SKM-1 (cell line): Measurements from ENCODE around the gene ARL15.
A peak's percentile ranks its signal among the peaks of the same experiment; 100 is the strongest.
"Not testable (repeated sequence)": the region's sequence is repeated elsewhere in the genome, so short reads cannot be mapped to it uniquely, and the experiment has no call there.

ENCODE experiments used
- DNase-seq: peaks from one replicate; lab custom pipeline; 2025; ENCODE audit not compliant: unreplicated experiment; lab: John Stamatoyannopoulos, UW

Gene ARL15

DNA sequence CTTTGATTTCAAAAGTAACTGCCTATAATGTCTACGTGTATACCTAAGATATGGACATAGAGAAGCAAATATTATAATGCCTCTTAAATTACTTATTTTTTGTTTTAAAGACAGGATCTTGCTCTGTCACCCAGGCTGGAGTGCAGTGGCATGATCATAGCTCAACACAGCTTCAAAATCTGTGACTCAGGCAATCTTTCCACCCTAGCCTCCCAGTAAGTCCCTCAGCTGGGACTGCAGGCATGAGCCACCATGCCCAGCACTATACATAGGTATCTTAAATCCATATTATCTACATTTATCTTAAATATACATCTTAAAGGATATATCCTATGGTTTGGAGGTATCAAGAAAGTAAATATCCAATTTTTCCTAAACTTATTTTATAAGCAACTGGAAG, 261.2 kb downstream of the ARL15 start:
- DNase-seq: no peak

DNA sequence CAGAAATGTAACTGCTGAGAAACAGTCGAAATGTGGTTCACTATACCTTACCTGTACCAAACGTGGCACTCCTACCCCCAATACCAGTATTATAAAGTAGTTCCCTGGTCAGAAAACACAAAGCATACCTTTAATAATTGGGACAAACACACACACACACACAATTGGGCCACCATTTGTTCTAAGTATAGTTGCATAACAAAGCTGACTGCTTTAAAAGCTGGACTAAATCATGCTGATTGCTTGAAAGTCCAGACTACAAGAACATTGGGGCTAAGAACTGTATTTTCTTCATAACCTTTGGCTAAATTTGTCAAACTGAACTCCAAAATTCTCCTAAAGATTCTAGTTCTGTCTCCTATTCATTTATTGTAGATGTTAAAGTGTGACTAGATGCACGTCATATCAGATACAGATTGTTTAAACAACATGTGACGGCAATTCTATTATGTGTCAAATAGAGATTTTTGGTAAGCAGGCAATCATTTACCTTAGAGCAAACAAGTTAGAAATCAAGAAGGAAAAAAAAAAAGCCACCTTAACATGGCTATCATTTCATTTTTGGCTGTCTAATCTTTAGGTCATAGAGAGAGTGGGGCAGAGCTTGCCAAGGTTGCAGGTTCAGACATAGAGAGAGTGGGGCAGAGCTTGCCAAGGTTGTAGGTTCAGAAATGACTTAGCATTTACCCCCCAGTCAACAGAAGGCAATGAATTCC, 265.1 kb downstream of the ARL15 start:
- DNase-seq: no peak

DNA sequence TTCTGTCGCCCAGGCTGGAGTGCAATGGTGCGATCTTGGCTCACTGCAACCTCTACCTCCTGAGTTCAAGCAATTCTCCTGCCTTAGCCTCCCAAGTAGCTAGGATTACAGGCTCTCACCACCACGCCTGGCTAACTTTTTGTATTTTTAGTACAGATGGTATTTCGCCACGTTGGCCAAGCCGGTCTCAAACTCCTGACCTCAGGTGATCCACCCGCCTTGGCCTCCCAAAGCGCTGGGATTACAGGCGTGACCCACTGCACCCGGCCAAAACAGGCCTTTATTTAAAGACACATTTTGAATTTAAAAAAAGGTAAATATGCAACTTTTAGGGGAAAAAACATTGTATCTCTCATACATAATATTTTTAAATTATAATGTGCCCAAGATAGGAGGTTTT, 266.1 kb downstream of the ARL15 start:
- not testable (repeated sequence) for DNase-seq

DNA sequence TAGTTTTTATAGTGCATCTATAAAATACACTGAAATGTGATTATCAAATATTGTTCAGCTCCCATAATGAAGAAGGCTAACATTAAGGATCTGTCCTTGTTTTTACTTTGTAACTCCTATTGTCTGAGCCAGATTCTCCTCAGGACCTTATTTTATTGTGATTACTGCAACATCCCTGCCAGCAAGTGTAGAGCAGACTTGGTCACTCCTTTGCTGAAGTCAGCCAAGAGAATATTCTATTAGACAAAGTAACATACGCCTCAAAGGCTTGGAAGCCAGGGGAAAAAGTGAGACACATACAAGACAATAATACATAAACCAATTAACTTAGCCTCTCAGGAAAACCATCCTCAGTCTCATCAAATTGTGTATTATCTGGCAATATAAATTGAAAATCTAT, 269.6 kb downstream of the ARL15 start:
- no peak for DNase-seq

DNA sequence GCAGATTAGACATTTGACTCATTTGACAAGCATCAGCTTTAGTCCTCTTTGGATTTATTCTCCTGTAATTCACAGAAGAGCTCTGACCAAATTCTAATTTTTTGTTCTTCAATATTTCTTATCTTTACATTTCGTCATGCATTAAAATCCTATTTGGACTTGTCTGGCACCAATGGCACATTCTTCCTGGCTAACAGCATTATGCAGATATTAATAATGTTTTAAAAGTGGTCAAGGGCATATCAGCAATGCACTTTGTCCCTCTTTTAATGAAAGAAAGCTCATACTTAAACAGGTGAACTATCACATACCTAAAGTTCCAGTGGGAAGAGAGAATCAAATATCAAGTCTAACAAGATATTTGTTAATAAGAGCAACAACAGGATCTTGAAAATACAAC, 270.4 kb downstream of the ARL15 start:
- no peak for DNase-seq

DNA sequence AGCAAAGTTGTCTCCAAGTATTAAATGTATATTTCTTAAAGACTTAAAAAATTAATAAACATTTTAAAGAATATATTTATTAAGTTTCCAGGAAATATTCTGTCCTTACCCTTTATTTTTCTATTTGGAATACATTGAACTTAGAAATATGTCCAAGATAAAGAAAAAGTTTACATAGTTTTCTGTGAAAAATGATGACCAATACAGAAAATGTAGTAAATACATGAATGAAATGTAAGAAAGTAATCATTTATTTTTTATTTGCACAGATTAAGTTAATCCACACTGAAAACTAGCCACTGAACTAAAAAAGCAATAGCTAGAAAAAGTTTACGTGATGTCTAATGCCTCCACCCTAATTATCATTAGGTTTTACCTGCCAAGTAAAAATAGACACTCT, 273.2 kb downstream of the ARL15 start:
- no peak for DNase-seq

DNA sequence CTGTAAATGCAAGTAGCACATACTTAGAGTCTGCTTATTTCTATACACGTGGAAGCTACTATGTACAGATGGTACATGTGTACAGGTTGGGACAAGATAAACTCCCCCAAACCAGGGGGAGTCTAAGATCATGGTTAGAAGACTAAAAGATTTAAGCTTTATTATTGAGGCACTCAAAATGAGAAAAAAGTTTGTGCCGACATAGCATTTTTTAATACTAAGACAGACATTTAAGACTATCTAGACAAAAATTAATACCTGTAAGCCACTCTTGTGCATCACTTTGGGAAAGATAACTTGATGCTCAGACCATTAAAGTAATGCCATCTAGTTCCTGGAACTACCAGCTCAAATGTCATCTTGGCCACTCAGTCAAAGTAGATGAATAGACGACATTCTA, 279.4 kb downstream of the ARL15 start:
- DNase-seq: no peak

DNA sequence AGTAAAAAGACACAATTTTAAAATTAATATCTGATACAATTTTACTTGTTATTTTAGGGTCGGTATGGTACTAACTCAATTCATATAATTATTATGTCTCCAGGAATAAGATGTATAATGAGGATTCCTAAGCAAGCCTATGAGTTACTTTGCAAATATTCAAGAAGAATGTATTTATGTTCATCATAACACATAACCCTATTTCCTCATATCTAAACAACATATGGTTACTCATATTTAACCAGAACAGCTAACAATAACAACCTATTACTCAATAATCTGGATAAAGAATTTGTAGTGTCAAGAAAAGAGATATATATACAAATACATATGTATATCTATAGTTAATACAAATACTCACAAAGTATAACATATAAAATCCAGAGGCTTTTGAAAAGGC, 285.9 kb downstream of the ARL15 start:
- DNase-seq: no peak

DNA sequence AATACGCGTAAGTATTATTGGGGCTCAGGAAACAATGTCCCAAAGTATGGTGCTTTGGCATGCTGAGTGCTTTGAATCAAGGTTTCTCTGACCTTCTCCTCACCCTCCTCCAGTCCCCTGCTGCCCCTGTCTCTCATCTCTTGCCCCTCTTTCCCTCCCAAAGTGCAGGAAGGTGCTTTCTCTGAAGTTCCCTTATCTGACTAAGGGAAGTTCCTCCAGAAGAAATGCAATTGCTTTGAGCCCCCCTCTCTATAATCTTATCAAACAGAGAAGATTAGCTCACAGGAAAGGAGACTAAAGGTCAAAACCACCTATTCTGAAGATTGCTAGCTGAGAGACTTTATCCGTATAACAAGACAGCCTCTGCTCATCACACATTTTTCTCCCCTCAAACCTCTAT, 288.1 kb downstream of the ARL15 start:
- DNase-seq: no peak

DNA sequence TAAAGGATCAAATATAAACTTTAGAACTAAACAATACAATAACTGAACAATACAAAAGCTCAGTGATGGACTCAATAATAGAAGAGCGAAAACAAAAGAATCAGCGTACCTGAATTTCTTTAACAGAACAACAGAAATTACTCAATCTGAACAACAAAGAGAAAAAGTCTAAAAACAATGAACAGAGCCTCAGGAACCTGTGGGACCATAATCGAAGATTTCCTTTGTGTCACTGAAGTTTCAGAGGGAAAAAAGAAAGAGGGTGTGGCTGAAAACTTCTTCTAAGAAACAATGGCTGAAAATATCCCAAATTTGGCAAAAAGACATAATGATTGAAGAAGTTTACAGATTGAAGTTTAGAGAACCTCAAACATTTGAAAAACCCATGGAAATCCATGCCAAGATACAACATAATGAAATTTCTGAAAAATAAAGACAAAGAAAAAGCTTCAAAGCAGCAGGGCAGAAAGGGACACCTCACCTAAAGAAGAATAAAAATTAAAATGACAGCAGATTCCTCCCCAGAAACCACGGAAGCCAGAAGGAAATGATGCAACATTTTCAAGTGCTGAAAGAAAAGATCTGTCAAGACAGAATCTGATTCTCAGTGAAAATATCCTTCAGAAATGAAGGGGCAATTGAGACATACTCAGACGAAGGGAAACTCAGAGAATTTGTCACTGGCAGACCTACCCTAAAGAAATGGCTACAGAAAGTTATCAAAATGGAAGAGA, 288.8 kb downstream of the ARL15 start:
- DNase-seq: peak; percentile 17

DNA sequence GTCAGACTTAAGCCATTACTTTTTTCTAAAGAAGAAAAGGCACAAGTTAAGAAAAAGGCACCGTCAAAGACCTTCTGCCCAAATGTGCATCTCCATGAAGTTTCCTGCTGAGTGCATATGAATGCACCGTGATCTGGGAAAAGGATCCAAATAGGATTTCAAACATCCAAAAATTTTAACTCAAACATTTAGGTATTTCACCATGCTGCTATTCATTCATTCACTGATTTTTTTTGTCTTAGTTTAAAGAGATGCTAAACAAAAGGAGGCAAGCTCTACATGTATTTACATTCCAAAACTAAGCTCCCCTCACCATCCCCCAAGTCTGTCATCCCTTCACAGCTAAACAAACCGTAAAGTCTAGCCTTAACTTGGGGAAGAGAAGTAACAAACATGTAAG, 291.9 kb downstream of the ARL15 start:
- DNase-seq: no peak

DNA sequence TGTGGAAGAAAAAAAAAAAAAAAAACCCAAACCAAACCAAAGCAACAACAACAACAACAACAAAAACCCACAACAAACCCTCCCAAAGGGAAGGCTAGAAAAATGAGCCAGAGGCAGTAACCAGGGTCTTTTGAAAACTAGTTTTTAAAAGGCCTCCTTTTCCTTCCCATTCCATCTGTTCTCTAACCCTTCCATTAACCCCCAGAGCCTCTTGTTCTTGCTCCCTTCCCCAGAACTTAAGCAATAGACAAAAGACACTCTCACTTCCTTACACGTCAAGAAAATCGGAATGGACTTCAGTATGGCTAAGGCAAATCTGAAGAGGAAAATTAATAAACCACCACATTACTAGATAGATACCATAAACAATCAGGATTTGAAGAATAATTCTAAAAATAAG, 292.8 kb downstream of the ARL15 start:
- DNase-seq: no peak

DNA sequence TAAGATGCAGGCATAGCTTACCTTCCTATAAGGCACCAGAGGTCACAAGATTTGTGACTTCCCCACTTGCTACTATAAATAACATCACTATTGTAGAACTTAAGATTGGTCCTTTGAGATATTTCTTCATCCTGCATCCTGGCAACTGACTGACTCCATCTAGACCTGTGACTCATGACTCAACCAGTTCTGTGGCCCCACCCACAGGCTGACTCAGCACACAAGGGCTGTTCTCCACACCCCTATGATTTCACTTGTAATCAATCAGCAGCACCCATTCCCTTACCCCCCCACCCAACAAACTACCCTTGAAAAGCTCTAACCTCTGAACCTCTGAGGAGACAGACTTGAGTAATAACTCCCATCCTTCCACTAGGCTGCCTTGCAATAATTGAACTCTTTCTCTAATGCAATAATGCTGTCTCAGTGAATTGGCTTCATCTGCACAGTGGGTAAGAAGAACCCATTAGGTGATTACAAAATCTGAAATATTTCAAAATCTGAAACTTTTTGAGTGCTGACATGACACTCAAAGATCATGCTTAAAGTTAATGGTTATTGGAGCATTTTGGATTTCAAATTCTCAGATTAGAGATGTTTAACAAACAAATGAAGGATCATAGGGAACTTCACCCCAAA, 296.7 kb downstream of the ARL15 start:
- DNase-seq: peak; percentile 29

DNA sequence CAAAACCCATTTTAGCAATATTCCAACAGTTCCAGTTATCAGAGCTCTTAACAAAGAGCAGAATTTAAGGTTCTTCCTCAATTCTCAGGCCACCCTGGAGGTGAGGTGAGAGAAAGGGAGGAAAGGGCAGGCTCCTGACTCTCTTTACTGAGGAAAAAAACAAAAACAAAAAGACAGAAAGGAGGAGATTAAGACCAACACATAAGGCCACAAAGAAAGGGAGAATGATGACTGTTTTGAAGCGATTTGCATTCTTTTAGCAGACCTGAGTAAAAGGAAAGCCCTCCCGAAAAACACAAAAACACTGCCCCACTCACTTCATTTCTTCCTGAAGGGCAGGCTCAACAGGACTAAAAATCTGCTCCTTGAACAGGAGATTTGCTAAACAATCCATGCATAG, 300.5 kb downstream of the ARL15 start:
- DNase-seq: no peak

DNA sequence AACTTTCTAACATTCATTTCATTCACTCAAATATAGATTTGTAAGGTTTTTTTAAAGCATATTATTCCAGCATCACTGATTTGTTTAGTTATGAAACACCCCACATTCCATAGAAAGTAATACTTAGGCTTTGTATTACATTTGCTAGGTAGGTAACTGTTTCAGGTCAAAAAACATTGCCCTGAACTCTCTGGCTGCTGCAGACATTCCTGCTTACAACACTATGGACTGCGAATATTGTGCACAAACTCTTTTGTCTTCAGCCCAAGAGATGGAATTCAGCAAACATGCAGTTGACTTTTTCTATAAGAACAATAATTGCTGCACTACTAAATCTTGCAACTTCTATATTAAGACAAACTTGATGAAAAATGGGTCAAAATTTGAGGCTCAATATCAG, 301.0 kb downstream of the ARL15 start:
- DNase-seq: no peak

DNA sequence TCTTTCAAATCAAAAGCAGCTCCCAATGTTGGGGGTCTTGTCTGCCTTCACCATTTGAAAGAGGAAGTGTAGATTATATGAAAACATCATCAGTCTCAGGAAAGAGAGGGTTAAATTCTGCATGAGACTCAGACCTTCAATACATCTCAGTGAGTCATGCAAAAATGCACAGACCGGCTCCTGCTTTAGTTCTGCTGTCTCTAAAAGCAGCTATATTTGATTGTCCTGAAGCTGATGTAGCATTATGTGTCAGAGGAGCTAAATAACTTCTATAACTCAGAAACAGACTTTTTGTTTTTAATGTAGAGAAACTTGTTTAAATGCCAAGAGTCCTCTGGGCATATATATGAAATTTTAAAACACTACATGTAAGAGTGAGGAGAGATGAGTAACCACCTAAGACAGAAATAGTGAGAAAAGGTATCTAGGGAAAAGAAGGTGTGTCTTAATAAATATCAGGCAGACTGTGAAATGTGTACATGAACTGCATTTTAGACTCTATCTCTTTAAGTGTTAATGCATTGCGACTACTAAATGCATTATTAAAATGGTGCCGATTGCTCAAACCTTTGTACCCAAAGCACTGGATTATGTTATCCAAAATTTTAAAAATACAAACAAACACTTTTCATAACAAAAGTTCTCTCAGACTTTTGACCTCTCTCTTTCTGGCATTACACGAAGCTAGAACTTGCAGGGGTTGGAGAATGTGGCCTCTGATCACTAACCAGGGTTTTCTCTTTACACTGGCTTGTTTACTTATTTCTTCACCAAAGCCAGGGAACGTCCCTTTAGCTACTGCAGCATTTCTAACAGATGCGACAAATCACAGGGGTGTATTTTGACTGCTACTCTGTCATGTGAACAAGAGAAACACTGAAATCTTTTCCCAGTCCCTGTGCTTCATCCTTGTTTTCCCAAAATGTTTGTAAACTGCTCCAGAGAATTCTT, 302.3 kb downstream of the ARL15 start:
- DNase-seq: no peak

DNA sequence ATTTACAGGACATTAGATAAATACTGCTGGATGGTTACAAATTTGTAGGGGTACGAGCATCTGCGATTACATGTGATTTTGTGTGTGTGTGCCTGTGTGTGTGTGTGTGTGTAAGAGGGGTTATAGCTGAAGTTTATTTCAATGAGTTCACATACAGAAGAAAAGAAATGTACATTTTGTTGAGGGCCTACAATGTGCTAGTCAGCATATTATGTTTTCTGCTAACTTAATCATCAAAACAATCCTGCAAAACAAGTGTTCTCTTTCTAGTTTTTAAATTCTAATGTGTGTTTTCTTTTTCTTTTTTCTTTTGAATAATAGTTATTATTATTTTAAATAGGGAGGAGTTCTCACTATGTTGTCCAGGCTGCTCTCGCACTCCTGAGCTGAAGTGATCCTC, 305.7 kb downstream of the ARL15 start:
- no peak for DNase-seq

DNA sequence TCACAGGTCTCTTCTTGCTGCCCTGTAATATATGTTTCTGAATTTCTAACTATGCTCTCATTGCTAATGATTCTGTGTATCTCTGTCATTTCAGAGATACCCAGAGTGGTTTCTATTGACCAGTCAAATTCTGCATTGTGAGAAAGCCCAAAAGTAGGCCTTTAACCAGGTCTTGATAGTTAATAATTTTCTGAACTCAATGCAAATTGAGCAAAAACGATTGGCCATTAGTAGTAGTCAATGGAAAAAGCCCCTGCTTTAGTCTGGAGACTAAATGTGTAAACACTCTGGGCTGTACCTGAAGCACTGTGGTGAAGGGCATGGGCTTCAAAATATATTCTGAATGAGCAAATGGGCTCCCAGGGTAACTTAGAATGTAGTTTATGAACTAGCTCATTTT, 307.6 kb downstream of the ARL15 start:
- DNase-seq: no peak

DNA sequence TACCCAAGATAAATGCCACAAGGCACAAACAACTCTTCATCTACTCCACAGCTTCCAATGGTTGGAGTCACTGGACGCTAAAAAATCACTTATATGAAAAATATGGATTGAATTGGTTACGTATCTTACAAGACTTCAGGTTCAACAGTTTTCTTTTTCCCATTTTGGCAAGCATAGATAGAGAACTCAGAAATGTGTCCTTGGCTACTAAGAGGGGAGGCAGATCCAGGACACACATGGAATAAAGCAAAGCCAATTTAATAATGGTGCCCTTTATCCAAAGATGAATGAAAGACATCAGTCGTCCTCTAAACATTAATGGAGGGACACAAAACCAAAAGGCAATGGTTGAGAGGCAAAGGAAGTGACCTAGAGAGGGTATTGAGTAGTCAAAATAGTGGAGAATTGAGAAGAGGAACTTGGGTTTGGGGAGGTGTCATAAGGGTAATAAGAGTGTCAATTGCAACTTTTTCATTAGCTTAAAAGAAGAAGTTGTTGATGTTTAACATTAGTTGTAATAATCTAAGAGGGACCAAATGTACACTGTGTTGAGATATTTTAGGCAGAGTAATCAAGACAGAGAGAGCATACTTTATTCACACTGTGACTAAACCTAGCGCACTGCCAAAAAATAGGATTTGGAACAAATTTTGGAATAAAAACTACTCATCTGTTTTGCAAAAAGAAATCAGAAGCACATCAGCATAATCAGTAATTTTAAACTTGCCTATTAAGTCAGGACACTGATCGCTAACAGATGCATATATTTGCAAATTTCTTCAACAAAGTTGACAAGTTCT, 308.2 kb downstream of the ARL15 start:
- DNase-seq: peak; percentile 25

DNA sequence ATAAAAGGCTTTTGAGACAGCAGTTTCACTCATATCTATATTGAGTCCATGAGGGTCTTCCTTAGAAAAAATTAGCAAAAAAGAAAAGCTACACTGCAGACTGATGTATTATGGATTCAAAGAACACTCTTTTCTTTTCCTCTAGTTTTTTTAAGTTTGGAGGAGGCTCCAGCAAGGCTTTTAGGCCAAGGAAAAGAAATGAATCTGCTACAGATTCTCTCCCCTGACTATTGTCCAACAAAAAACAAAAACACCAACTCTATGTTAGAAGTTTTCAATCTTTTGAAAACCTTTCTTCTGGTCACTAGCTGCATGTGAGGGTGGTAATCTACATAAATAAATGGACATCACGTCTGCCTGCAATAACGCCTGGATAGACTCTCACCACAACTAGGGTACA, 310.4 kb downstream of the ARL15 start:
- DNase-seq: no peak
